Islet of Langerhans (tissue), 1 donor: ENCODE results near the gene KIZ.
"Not testable (repeated sequence)": the region's sequence is repeated elsewhere in the genome, so short reads cannot be mapped to it uniquely, and the experiment has no call there.

Experiments used
- FAIRE-seq: peaks from one replicate; lab custom pipeline; 2011; peaks lifted over from hg19 to GRCh38; lab: Jason Lieb, UNC

KIZ gene

GRCh38 chr20:21137078-21137477 is 11.2 kb downstream of the KIZ start:
- FAIRE-seq: no peak

GRCh38 chr20:21139881-21140566 is 14.1 kb downstream of the KIZ start:
- no peak for FAIRE-seq

- no peak for FAIRE-seq
Measured at GRCh38 chr20:21141825-21142224, 15.9 kb downstream of the KIZ start.

- no peak for FAIRE-seq
Measured at GRCh38 chr20:21143194-21143890, 17.5 kb downstream of the KIZ start.

- no peak for FAIRE-seq
Measured at GRCh38 chr20:21145424-21145823, 19.5 kb downstream of the KIZ start.

GRCh38 chr20:21146215-21146614 is 20.3 kb downstream of the KIZ start:
- no peak for FAIRE-seq

- no peak for FAIRE-seq
Measured at GRCh38 chr20:21147593-21147992, 21.7 kb downstream of the KIZ start.

GRCh38 chr20:21149344-21149743 is 23.5 kb downstream of the KIZ start:
- FAIRE-seq: no peak

- FAIRE-seq: no peak
Measured at GRCh38 chr20:21151791-21152190, 25.9 kb downstream of the KIZ start.

GRCh38 chr20:21154692-21155091 is 28.8 kb downstream of the KIZ start:
- no peak for FAIRE-seq

GRCh38 chr20:21155268-21155667 is 29.4 kb downstream of the KIZ start:
- no peak for FAIRE-seq

- FAIRE-seq: no peak
Measured at GRCh38 chr20:21156266-21156665, 30.4 kb downstream of the KIZ start.

- FAIRE-seq: no peak
Measured at GRCh38 chr20:21157006-21157405, 31.1 kb downstream of the KIZ start.

- FAIRE-seq: no peak
Measured at GRCh38 chr20:21159658-21160380, 33.9 kb downstream of the KIZ start.

GRCh38 chr20:21161926-21162325 is 36.0 kb downstream of the KIZ start:
- no peak for FAIRE-seq

- no peak for FAIRE-seq
Measured at GRCh38 chr20:21162631-21163030, 36.7 kb downstream of the KIZ start.

- FAIRE-seq: no peak
Measured at GRCh38 chr20:21166801-21167200, 40.9 kb downstream of the KIZ start.

- FAIRE-seq: no peak
Measured at GRCh38 chr20:21167261-21167660, 41.4 kb downstream of the KIZ start.

- not testable (repeated sequence) for FAIRE-seq
Measured at GRCh38 chr20:21168061-21168460, 42.2 kb downstream of the KIZ start.

- no peak for FAIRE-seq
Measured at GRCh38 chr20:21172626-21173025, 46.7 kb downstream of the KIZ start.

- no peak for FAIRE-seq
Measured at GRCh38 chr20:21173485-21173884, 47.6 kb downstream of the KIZ start.

- FAIRE-seq: no peak
Measured at GRCh38 chr20:21174516-21175239, 48.8 kb downstream of the KIZ start.

GRCh38 chr20:21175433-21175832 is 49.6 kb downstream of the KIZ start:
- no peak for FAIRE-seq
